Panc1 (cell line): Measurements from ENCODE around the gene BOD1L2. TPM values are rescaled to one million over a fixed set of nuclear protein-coding genes. Genes with fewer than 3 reads are reported as not detected.

Source experiments
- ATAC-seq: fragments of 200-7000 bp; cut with Tn5 transposase; 2 replicates; pipeline ENCODE4 v1.9.1; 2020; ENCODE audit warnings: mild to moderate bottlenecking, moderate library complexity
- BruUV-seq: library from RNA; stranded (reverse); fragments of 400-500 nt; replicated peaks from 2 replicates; lab custom pipeline; 2021; lab: Mats Ljungman, UMichigan
- CTCF ChIA-PET: fragments of 300-600 bp; sonication (Branson Sonifier 250); formaldehyde crosslinking; loops from one replicate; lab custom pipeline; 2022; ENCODE audit warnings: antibody characterized with exemption; lab: Charles Lee
- POLR2A ChIA-PET: fragments of 300-600 bp; sonication (Branson Sonifier 250); formaldehyde crosslinking; loops from one replicate; lab custom pipeline; 2022; ENCODE audit warnings: antibody characterized with exemption; lab: Charles Lee
- DNase-seq: peaks from one replicate; pipeline ENCODE4 v3.0.0-alpha.2; 2010; ENCODE audit warnings: low read depth, low spot score
- H3K27ac ChIP-seq: 2 replicates; pipeline ENCODE4 v1.5.1; 2011; ENCODE audit warnings: mild to moderate bottlenecking, low read length, inconsistent platforms
- H3K27me3 ChIP-seq: fragments of 200-500 bp; sonication (Bioruptor generic); 2 replicates; pipeline ENCODE4 v1.6.0; 2014; ENCODE audit warnings: low read length, inconsistent platforms; ENCODE audit not compliant: control insufficient read depth, insufficient read depth
- H3K36me3 ChIP-seq: fragments of 200-500 bp; sonication (Bioruptor generic); 2 replicates; pipeline ENCODE4 v1.5.1; 2014; ENCODE audit warnings: inconsistent platforms, mild to moderate bottlenecking, low read length, moderate library complexity; ENCODE audit not compliant: control insufficient read depth, insufficient read depth
- H3K4me1 ChIP-seq: 2 replicates; pipeline ENCODE4 v1.5.1; 2011; ENCODE audit warnings: inconsistent platforms, mild to moderate bottlenecking, low read length, moderate library complexity; ENCODE audit not compliant: control insufficient read depth, insufficient read depth
- H3K4me3 ChIP-seq, 2 experiments: 2 replicates each; pipeline ENCODE4 v1.5.1; 2011 to 2012; ENCODE audit warnings: low read depth in 2 of 2, low read length in 2 of 2, mild to moderate bottlenecking in 2 of 2, inconsistent platforms in 1 of 2, moderate library complexity in 1 of 2
- H3K9me3 ChIP-seq: fragments of 200-500 bp; sonication (Bioruptor generic); 2 replicates; pipeline ENCODE4 v1.5.1; 2014; ENCODE audit warnings: low read depth, mild to moderate bottlenecking, inconsistent platforms, low read length, moderate library complexity; ENCODE audit not compliant: control insufficient read depth, insufficient read depth
- POLR2AphosphoS5 ChIP-seq: IDR thresholded peaks from 2 replicates; pipeline ENCODE4 v1.6.1; 2012; ENCODE audit warnings: mild to moderate bottlenecking, low read depth, low read length, moderate library complexity
- REST ChIP-seq, 2 experiments: IDR thresholded peaks; 2 replicates each; pipeline ENCODE4 v1.6.1; 2011 to 2012; ENCODE audit warnings: low read depth in 2 of 2, control low read depth in 1 of 2, low read length in 1 of 2, mild to moderate bottlenecking in 1 of 2, moderate library complexity in 1 of 2; ENCODE audit not compliant: insufficient read depth in 1 of 2
- SIN3A ChIP-seq: IDR thresholded peaks from 2 replicates; pipeline ENCODE4 v1.6.1; 2012; ENCODE audit warnings: low read depth, mild to moderate bottlenecking, low read length, moderate library complexity, borderline replicate concordance; ENCODE audit not compliant: insufficient read depth
- TCF7L2 ChIP-seq: IDR thresholded peaks from 2 replicates; pipeline ENCODE4 v1.6.1; 2011; ENCODE audit warnings: mild to moderate bottlenecking, low read depth, low read length, inconsistent platforms
- in situ Hi-C: cut with HindIII; loops from 2 replicates; pipeline ENCODE4 v1.10.0; 2016; ENCODE audit warnings: low sequenced_read_pairs, low pct_unique_long_range_greater_than_20kb
- intact Hi-C: fragments of 100-400 bp; cut with micrococcal nuclease; formaldehyde crosslinking; loops from one replicate; pipeline ENCODE4 v1.10.0; 2022; ENCODE audit not compliant: unreplicated experiment
- total RNA-seq: library from RNA; stranded (reverse); gene quantifications from one replicate; pipeline ENCODE4 v1.2.1, GENCODE V29; 2021; ENCODE audit not compliant: unreplicated experiment
- TF ChIP-seq, protein P1 (sequence below): fragments of 450-650 bp; IDR thresholded peaks from 2 replicates; pipeline ENCODE4 v1.5.1; 2017; ENCODE audit warnings: mild to moderate bottlenecking

The BOD1L2 gene
- total RNA-seq, 1 experiment from 2014 or later, result not detected

DNA sequence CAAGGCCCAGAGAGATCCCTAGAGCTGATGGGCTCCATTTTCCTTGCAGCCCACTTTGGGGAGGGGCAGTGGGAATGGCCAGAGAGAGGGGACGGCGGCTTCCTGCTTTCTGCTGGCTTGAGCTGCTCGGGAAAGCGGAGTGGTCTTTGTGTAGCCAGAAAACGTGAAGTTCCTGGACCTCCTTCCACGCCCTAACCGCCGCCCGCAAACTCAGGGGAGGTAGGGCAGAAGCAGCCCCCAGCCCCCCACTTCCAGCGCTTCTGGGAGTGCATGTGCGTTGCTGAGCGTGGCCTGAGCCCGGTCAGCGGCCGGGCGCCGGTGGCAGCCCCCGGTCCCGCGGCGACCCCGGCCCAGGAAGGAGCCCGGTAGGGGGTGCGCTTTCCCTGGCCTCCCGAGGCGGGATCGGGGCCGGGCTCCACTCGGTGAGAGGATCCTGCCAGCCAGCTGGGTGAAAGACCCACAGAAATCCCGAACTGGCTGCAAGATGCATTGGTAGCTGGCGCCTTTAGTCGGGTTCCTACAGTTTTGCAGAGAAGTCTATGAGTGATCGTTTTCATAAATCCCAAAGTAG is 25.3 kb upstream of the BOD1L2 start:
- intact Hi-C loops, result no loop called here
- no peak overlapping the region for H3K4me3 ChIP-seq
- ChIA-PET POLR2A (no interaction called here), CTCF (no interaction called here)
- no peaks in the 10 kb centered on the region for H3K27me3 ChIP-seq
- no peak overlapping the region for H3K27ac ChIP-seq
- no peaks in the 10 kb centered on the region for H3K9me3 ChIP-seq
- no peaks in the 10 kb centered on the region for H3K36me3 ChIP-seq
- TF ChIP-seq REST (IDR thresholded peaks at IDR 0.05; ENCODE audit: insufficient read depth in 1 of 2, low read depth in 2 of 2, low read length in 1 of 2) (no peak), TCF7L2 (no peak), POLR2AphosphoS5 (no peak), SIN3A (no peak)
- TF ChIP-seq, protein P1, sequence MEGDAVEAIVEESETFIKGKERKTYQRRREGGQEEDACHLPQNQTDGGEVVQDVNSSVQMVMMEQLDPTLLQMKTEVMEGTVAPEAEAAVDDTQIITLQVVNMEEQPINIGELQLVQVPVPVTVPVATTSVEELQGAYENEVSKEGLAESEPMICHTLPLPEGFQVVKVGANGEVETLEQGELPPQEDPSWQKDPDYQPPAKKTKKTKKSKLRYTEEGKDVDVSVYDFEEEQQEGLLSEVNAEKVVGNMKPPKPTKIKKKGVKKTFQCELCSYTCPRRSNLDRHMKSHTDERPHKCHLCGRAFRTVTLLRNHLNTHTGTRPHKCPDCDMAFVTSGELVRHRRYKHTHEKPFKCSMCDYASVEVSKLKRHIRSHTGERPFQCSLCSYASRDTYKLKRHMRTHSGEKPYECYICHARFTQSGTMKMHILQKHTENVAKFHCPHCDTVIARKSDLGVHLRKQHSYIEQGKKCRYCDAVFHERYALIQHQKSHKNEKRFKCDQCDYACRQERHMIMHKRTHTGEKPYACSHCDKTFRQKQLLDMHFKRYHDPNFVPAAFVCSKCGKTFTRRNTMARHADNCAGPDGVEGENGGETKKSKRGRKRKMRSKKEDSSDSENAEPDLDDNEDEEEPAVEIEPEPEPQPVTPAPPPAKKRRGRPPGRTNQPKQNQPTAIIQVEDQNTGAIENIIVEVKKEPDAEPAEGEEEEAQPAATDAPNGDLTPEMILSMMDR, result no peak
- ATAC-seq (no peak), DNase-seq (no peak)
- in situ Hi-C loops, result no loop called here
- no TSS peak for BruUV-seq
- no peaks in the 10 kb centered on the region for H3K4me1 ChIP-seq

DNA sequence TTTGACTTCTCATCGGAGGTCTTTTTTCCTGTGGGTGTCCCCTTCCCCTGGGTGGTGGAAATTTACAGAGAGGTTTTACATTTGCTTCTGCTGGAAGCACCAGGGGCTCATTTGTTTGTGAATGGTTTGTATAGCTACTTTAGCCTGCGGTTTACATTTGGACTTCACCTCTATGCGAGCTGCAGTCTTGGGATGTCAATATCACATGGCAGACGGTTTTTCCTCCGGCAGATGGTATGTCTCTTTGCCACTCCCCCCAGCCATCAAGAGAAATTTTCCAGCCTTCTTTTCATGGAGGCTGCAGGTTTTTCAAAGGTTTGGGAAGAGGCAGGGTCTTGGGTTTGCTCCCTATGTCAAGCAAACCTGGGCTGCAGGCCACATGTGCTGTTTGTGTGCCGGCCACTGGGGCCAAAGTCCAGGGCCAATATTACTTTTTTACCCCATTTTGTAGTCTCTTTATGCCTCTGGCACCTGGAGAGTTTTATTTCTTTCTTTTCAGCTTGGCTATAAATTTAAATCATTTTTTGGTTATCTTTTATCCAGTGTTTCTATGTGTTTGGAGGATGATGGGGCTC is 23.9 kb upstream of the BOD1L2 start:
- Histone ChIP-seq H3K4me3 (no peak overlapping the region), H3K27me3 (no peaks in the 10 kb centered on the region), H3K9me3 (no peaks in the 10 kb centered on the region), H3K27ac (no peak overlapping the region), H3K4me1 (no peaks in the 10 kb centered on the region), H3K36me3 (no peaks in the 10 kb centered on the region)
- in situ Hi-C loops (no loop called here), intact Hi-C loops (no loop called here)
- TF ChIP-seq SIN3A (no peak), POLR2AphosphoS5 (no peak), REST (IDR thresholded peaks at IDR 0.05; ENCODE audit: insufficient read depth in 1 of 2, low read depth in 2 of 2, low read length in 1 of 2) (no peak), TCF7L2 (no peak)
- TF ChIP-seq, protein P1, result no peak
- ChIA-PET POLR2A (no interaction called here), CTCF (interaction anchor here (0.7 kb wide), 1 partner anchor 334 kb away, joined by 5 read pairs; no protein-coding TSS in a partner anchor)
- no peak for ATAC-seq
- DNase-seq, result no peak
- no TSS peak for BruUV-seq
